A549 (cell line): ENCODE data around the gene GALNT14. TPM values are rescaled to one million over a fixed set of nuclear protein-coding genes. Genes with fewer than 3 reads are reported as not detected.

Experiments used
- ATAC-seq, 2 experiments: fragments of 200-7000 bp in 1 of 2; fragments of >200 bp in 1 of 2; cut with Nextera tagmentation in 1 of 2; cut with Tn5 transposase in 1 of 2; 3 replicates each; pipeline versions ENCODE4 v1.8.0 to v1.9.1; 2018 to 2020; ENCODE audit warnings: mild to moderate bottlenecking in 1 of 2, moderate library complexity in 1 of 2
- CTCF ChIA-PET: fragments of 300-600 bp; sonication (Branson Sonifier 250); formaldehyde crosslinking; extraction: SDS; loops from one replicate; lab custom pipeline; 2021; ENCODE audit warnings: antibody characterized with exemption, inconsistent platforms; lab: Yijun Ruan, JAX
- POLR2A ChIA-PET: fragments of 350-600 bp; formaldehyde crosslinking; extraction: SDS; loops from one replicate; lab custom pipeline; 2021; ENCODE audit warnings: antibody characterized with exemption, inconsistent platforms; lab: Yijun Ruan, JAX
- DNase-seq, 2 experiments: peaks; one replicate each; pipeline versions ENCODE4 v3.0.0 to v3.0.0-alpha.2; 2011 to 2016; ENCODE audit warnings: low read depth in 1 of 2, low spot score in 1 of 2
- FAIRE-seq: peaks from 2 replicates; lab custom pipeline; 2011; peaks lifted over from hg19 to GRCh38; lab: Jason Lieb, UNC
- H3K27ac ChIP-seq, 2 experiments: fragments of >200 bp; sonication (Bioruptor Twin); formaldehyde crosslinking; 3 replicates each; pipeline ENCODE4 v1.5.1; 2016 to 2017
- H3K4me1 ChIP-seq: fragments of >200 bp; sonication (Bioruptor Twin); formaldehyde crosslinking; 3 replicates; pipeline ENCODE4 v1.6.1; 2016
- H3K4me2 ChIP-seq: fragments of >200 bp; sonication (Bioruptor Twin); formaldehyde crosslinking; 3 replicates; pipeline ENCODE4 v1.6.1; 2016
- H3K4me3 ChIP-seq: fragments of >200 bp; sonication (Bioruptor Twin); formaldehyde crosslinking; 3 replicates; pipeline ENCODE4 v1.5.1; 2016
- H3K9me3 ChIP-seq: fragments of >200 bp; sonication (Bioruptor Twin); formaldehyde crosslinking; 3 replicates; pipeline ENCODE4 v1.6.1; 2016
- BHLHE40 ChIP-seq: IDR thresholded peaks from 2 replicates; pipeline ENCODE4 v1.6.1; 2012; ENCODE audit warnings: low read depth, low read length, inconsistent platforms
- CBX8 ChIP-seq: fragments of 200-600 bp; sonication (generic); IDR thresholded peaks from 2 replicates; pipeline ENCODE4 v1.6.1; 2016
- CEBPB ChIP-seq, 2 experiments: fragments of >200 bp in 1 of 2; sonication (Bioruptor Twin) in 1 of 2; formaldehyde crosslinking in 1 of 2; IDR thresholded peaks; 2 replicates each; pipeline ENCODE4 v1.6.1; 2012 to 2016
- EHF ChIP-seq: fragments of 250-450 bp; sonication (Bioruptor Pico); IDR thresholded peaks from 2 replicates; pipeline ENCODE4 v1.5.0; 2020; ENCODE audit warnings: mild to moderate bottlenecking
- EHMT2 ChIP-seq: fragments of 200-600 bp; sonication (generic); IDR thresholded peaks from 2 replicates; pipeline ENCODE4 v1.6.1; 2016; ENCODE audit warnings: antibody characterized with exemption, low read depth, mild to moderate bottlenecking, moderate library complexity
- ESRRA ChIP-seq: fragments of 150-350 bp; IDR thresholded peaks from 2 replicates; pipeline ENCODE4 v1.6.1; 2014; ENCODE audit warnings: mild to moderate bottlenecking, low read length, borderline replicate concordance
- HDAC2 ChIP-seq: fragments of 200-600 bp; sonication (generic); IDR thresholded peaks from 2 replicates; pipeline ENCODE4 v1.6.1; 2016
- HES2 ChIP-seq: fragments of >200 bp; sonication (Bioruptor Twin); formaldehyde crosslinking; IDR thresholded peaks from 2 replicates; pipeline ENCODE4 v1.6.1; 2016
- HOXB13 ChIP-seq: fragments of 250-450 bp; sonication (Bioruptor Pico); IDR thresholded peaks from 2 replicates; pipeline ENCODE4 v1.5.0; 2020; ENCODE audit warnings: low read depth, mild to moderate bottlenecking, moderate library complexity
- HOXB5 ChIP-seq: fragments of 250-450 bp; sonication (Bioruptor Pico); IDR thresholded peaks from 2 replicates; pipeline ENCODE4 v1.5.0; 2020; ENCODE audit warnings: mild to moderate bottlenecking, moderate library complexity
- JUNB ChIP-seq: fragments of >200 bp; sonication (Bioruptor Twin); formaldehyde crosslinking; IDR thresholded peaks from 2 replicates; pipeline ENCODE4 v1.6.1; 2016
- KDM1A ChIP-seq: fragments of 200-600 bp; sonication (generic); IDR thresholded peaks from 2 replicates; pipeline ENCODE4 v1.6.1; 2016; ENCODE audit warnings: low read depth, mild to moderate bottlenecking
- KDM5A ChIP-seq: fragments of 200-600 bp; sonication (generic); IDR thresholded peaks from 2 replicates; pipeline ENCODE4 v1.6.1; 2016; ENCODE audit warnings: antibody characterized with exemption, mild to moderate bottlenecking
- RCOR1 ChIP-seq: fragments of 150-350 bp; IDR thresholded peaks from 2 replicates; pipeline ENCODE4 v1.6.1; 2014; ENCODE audit warnings: antibody characterized with exemption, low read length, low read depth
- REST ChIP-seq: fragments of 200-600 bp; sonication (generic); IDR thresholded peaks from 2 replicates; pipeline ENCODE4 v1.6.1; 2016; ENCODE audit warnings: antibody characterized with exemption, mild to moderate bottlenecking, moderate library complexity
- SREBF2 ChIP-seq: fragments of 450-650 bp; IDR thresholded peaks from 2 replicates; pipeline ENCODE4 v1.6.1; 2014; ENCODE audit warnings: mild to moderate bottlenecking, moderate library complexity
- TFCP2L1 ChIP-seq: fragments of 250-450 bp; sonication (Bioruptor Pico); IDR thresholded peaks from 2 replicates; pipeline ENCODE4 v1.5.0; 2021; ENCODE audit warnings: mild to moderate bottlenecking
- ZNF302 ChIP-seq: fragments of 250-450 bp; sonication (Bioruptor Pico); IDR thresholded peaks from 2 replicates; pipeline ENCODE4 v1.9.0; 2021; ENCODE audit warnings: inconsistent platforms, mild to moderate bottlenecking, moderate library complexity
- ZSCAN20 ChIP-seq: fragments of 250-450 bp; sonication (Bioruptor Pico); IDR thresholded peaks from 2 replicates; pipeline ENCODE4 v1.8.0; 2022; ENCODE audit warnings: mild to moderate bottlenecking, moderate library complexity
- WGBS: methylation state at CpG from one replicate; pipeline ENCODE4 v1.1.6; 2017; ENCODE audit errors: missing lambda C conversion rate; 5-methylcytosine and 5-hydroxymethylcytosine counted together
- polyA plus RNA-seq, 4 experiments: library from polyadenylated mRNA; depleted of rRNA in 3 of 4; stranded (reverse); fragments of >200 nt; fragmentation: RNase III in 1 of 4; extraction: RNeasy Plus Mini Kit Qiagen cat#74134 plus additional on column Dnase treatment in 1 of 4; gene quantifications; 2 replicates in 3 of 4; 3 replicates in 1 of 4; pipeline ENCODE4 v1.2.3, GENCODE V29; 2011 to 2017
- TF ChIP-seq, protein P1 (sequence below): fragments of >200 bp; sonication (Bioruptor Twin); formaldehyde crosslinking; IDR thresholded peaks from 3 replicates; pipeline ENCODE4 v1.6.1; 2016
- TF ChIP-seq, protein P2 (sequence below): fragments of 250-450 bp; sonication (Bioruptor Pico); IDR thresholded peaks from 2 replicates; pipeline ENCODE4 v1.5.0; 2021; ENCODE audit warnings: mild to moderate bottlenecking, moderate library complexity, borderline replicate concordance
- TF ChIP-seq, protein P3 (sequence below): fragments of >200 bp; sonication (Bioruptor Twin); formaldehyde crosslinking; IDR thresholded peaks from 3 replicates; pipeline ENCODE4 v1.5.1; 2016

Gene GALNT14
- polyA plus RNA-seq, 2 of the 4 experiments (the other 2 are of a cell fraction): 34.4 to 38.3 TPM

DNA sequence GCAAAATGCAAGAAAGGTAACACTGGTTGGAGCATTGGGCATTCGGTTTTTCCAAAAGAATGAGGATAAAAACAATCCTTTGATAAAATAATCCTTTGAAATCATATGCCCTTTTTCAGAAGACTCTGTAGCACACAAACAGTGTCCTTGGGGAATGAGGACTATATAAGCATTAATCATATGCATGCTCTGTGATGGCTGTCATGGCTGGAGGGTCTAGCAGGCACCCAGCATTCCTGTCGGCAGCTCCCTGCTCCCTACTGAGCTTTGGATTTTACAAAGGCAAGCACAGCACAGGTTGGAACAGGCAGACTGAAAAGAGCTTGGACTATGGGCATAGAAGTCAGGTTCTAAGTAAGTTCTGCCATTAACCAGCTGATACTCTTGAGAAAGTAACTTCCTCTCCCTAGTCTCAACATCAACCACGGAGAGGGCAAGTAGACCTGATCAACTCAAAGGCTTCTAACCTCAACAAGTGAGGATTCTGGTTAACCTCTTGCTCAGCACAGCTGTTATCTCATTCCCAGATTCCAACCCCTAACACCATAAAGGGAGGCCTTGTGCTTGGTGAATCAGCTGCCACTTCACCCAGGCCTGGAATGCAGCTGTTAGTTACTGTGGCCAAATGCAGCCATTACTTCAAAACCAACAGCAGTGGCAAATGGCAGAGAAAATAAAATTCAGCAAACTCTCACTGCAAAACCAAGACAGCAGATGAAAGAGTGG lies 29.5 kb downstream of the GALNT14 start:
- ATAC-seq: no peak
- FAIRE-seq: no peak

GRCh38 chr2:31107591-31108300 lies 30.5 kb downstream of the GALNT14 start:
- ChIA-PET POLR2A (no interaction called here), CTCF (interaction anchor here (1.2 kb wide), 1 partner anchor 30 kb away, joined by 4 read pairs; the partner anchor contains the start of gene GALNT14)
- no peaks in the 10 kb centered on the region for H3K9me3 ChIP-seq
- no peak overlapping the region for H3K4me2 ChIP-seq
- 74% methylated on average over 5 of the region's 5 CpGs for WGBS
- H3K4me1 ChIP-seq: no peaks in the 10 kb centered on the region
- no peak for ATAC-seq
- no peak for DNase-seq
- H3K27ac ChIP-seq: no peak overlapping the region
- peak; percentile 95 for TF ChIP-seq EHMT2
- no peak for TF ChIP-seq CEBPB (IDR thresholded peaks at IDR 0.05)
- TF ChIP-seq REST: peak; percentile 90
- no peak for FAIRE-seq
- H3K4me3 ChIP-seq: no peak overlapping the region

More for the DNA sequence above, 29.5 kb downstream of the GALNT14 start:
- TF ChIP-seq, protein P1, sequence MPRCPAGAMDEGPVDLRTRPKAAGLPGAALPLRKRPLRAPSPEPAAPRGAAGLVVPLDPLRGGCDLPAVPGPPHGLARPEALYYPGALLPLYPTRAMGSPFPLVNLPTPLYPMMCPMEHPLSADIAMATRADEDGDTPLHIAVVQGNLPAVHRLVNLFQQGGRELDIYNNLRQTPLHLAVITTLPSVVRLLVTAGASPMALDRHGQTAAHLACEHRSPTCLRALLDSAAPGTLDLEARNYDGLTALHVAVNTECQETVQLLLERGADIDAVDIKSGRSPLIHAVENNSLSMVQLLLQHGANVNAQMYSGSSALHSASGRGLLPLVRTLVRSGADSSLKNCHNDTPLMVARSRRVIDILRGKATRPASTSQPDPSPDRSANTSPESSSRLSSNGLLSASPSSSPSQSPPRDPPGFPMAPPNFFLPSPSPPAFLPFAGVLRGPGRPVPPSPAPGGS: no peak
- TF ChIP-seq ZNF302 (CRISPR knock-in tag): no peak
- no peak for TF ChIP-seq TFCP2L1 (CRISPR knock-in tag)
- no peak for TF ChIP-seq RCOR1
- TF ChIP-seq BHLHE40: no peak
- TF ChIP-seq, all 56 proteins: peak for 0
- 87% methylated on average over 3 of the region's 3 CpGs for WGBS
- Histone ChIP-seq H3K4me2 (no peak overlapping the region), H3K4me1 (no peaks in the 10 kb centered on the region), H3K27ac (no peak overlapping the region), H3K4me3 (no peak overlapping the region), H3K9me3 (no peaks in the 10 kb centered on the region)
- no peak for DNase-seq
- ChIA-PET POLR2A (no interaction called here), CTCF (no interaction called here)

DNA sequence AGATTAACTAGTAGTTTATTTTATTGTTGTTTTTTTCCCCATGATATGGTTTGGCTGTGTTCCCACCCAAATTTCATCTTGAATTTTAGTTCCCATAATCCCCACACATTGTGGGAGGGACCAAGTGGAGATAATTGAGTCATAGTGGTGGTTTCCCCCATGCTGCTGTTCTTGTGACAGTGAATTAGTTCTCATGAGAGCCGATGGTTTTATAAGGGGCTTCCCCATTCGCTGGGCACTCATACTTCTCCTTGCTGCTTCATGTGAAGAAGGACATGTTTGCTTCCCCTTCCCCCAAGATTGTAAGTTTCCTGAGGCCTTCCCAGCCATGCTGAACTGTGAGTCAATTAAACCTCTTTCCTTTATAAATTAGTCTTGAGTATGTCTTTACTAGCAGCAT lies 36.5 kb downstream of the GALNT14 start:
- CTCF ChIA-PET: no interaction called here
- TF ChIP-seq KDM5A (no peak), EHMT2 (no peak), CBX8 (no peak), HOXB13 (CRISPR knock-in tag) (no peak), HOXB5 (CRISPR knock-in tag) (no peak), HES2 (no peak), JUNB (no peak), SREBF2 (no peak), KDM1A (no peak), HDAC2 (no peak), EHF (CRISPR knock-in tag) (no peak), ZSCAN20 (CRISPR knock-in tag) (no peak), ESRRA (no peak)
- TF ChIP-seq, protein P2, sequence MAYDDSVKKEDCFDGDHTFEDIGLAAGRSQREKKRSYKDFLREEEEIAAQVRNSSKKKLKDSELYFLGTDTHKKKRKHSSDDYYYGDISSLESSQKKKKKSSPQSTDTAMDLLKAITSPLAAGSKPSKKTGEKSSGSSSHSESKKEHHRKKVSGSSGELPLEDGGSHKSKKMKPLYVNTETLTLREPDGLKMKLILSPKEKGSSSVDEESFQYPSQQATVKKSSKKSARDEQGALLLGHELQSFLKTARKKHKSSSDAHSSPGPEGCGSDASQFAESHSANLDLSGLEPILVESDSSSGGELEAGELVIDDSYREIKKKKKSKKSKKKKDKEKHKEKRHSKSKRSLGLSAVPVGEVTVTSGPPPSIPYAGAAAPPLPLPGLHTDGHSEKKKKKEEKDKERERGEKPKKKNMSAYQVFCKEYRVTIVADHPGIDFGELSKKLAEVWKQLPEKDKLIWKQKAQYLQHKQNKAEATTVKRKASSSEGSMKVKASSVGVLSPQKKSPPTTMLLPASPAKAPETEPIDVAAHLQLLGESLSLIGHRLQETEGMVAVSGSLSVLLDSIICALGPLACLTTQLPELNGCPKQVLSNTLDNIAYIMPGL: no peak
- TF ChIP-seq, protein P3, sequence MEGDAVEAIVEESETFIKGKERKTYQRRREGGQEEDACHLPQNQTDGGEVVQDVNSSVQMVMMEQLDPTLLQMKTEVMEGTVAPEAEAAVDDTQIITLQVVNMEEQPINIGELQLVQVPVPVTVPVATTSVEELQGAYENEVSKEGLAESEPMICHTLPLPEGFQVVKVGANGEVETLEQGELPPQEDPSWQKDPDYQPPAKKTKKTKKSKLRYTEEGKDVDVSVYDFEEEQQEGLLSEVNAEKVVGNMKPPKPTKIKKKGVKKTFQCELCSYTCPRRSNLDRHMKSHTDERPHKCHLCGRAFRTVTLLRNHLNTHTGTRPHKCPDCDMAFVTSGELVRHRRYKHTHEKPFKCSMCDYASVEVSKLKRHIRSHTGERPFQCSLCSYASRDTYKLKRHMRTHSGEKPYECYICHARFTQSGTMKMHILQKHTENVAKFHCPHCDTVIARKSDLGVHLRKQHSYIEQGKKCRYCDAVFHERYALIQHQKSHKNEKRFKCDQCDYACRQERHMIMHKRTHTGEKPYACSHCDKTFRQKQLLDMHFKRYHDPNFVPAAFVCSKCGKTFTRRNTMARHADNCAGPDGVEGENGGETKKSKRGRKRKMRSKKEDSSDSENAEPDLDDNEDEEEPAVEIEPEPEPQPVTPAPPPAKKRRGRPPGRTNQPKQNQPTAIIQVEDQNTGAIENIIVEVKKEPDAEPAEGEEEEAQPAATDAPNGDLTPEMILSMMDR: no peak
- FAIRE-seq (no peak), ATAC-seq (no peak), DNase-seq (no peak)
- Histone ChIP-seq H3K4me3 (no peak overlapping the region), H3K9me3 (no peaks in the 10 kb centered on the region), H3K4me2 (no peak overlapping the region), H3K4me1 (no peaks in the 10 kb centered on the region), H3K27ac (no peak overlapping the region)
- WGBS: 90% methylated on average over 2 of the region's 2 CpGs
- POLR2A ChIA-PET: no interaction called here
